ENCODE data around the gene S1PR1. TPM values are rescaled to one million over a fixed set of nuclear protein-coding genes. Genes with fewer than 3 reads are reported as not detected.

Gene S1PR1
- total RNA-seq, 1 experiment from 2014 or later = 0.24 TPM

DNA sequence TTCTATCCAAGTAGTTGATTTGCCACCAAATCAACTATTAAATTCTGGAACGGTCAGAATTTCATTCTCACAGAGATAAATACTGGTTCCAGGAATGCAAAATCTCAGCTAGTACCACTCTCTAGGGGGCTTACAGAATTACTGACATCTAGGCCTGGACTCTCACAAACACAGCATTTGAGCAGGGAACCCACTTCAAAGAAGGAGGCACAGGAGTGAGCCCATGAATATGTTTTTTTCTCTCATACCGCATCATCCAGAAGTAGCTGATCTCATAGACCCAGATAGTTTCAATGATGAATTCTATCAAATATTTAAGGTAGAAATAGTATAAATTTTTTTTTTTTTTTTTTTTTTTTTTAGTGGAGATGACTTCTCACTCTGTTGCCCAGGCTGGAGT is 32.1 kb downstream of the S1PR1 start:
- Histone ChIP-seq H4K91ac (ENCODE audit: insufficient read length, low read depth, low read length) (no peak overlapping the region), H2BK15ac (ENCODE audit: low read depth, low read length) (no peak overlapping the region), H2BK120ac (ENCODE audit: low read depth, low read length, poor library complexity, severe bottlenecking) (no peak overlapping the region), H3K27me3 (ENCODE audit: insufficient read depth, low read length) (no peaks in the 10 kb centered on the region), H2AFZ (ENCODE audit: low read length) (no peak overlapping the region), H3K23ac (ENCODE audit: insufficient read length, low read depth, low read length) (no peak overlapping the region), H3K79me2 (ENCODE audit: insufficient read depth, low read length) (no peaks in the 10 kb centered on the region), H2BK12ac (ENCODE audit: insufficient read length, low read depth, low read length) (no peak overlapping the region), H2BK20ac (ENCODE audit: low read depth, low read length, poor library complexity, severe bottlenecking) (no peak overlapping the region), H3K79me1 (ENCODE audit: insufficient read depth, low read depth, low read length, poor library complexity, severe bottlenecking) (no peaks in the 10 kb centered on the region), H3K14ac (ENCODE audit: insufficient read depth, low read length) (no peak overlapping the region), H3K27ac (ENCODE audit: insufficient read length, low read depth, low read length) (no peak overlapping the region), H3K56ac (ENCODE audit: insufficient read length, low read depth, low read length) (no peak overlapping the region), H3K23me2 (ENCODE audit: insufficient read length, low read depth, low read length, poor library complexity, severe bottlenecking) (no peaks in the 10 kb centered on the region), H4K8ac (replicated peaks; ENCODE audit: insufficient read length, low read depth, low read length) (no peak overlapping the region), H3K4me2 (ENCODE audit: insufficient read depth, insufficient read length, low read length) (no peak overlapping the region), H3K4ac (ENCODE audit: low read depth, low read length) (no peak overlapping the region), H4K20me1 (ENCODE audit: control insufficient read depth, insufficient read depth, insufficient read length) (no peaks in the 10 kb centered on the region), H4K5ac (ENCODE audit: insufficient read length, low read depth, low read length) (no peak overlapping the region), H3K4me1 (ENCODE audit: insufficient read depth, low read length) (no peaks in the 10 kb centered on the region), H3K9ac (ENCODE audit: extremely low read depth, insufficient read length, low read length) (no peak overlapping the region), H2AK5ac (ENCODE audit: insufficient read length, low read length) (no peak overlapping the region), H3T11ph (ENCODE audit: low read length) (no peak overlapping the region), H3K18ac (ENCODE audit: insufficient read length, low read depth, low read length) (no peak overlapping the region), H2BK5ac (ENCODE audit: insufficient read length, low read length) (no peak overlapping the region), H3K9me3 (ENCODE audit: control insufficient read depth, low read depth, low read length) (no peaks in the 10 kb centered on the region)
- Mint-ChIP-seq H3K36me3 (ENCODE audit: insufficient read depth in 1 of 3, low read depth in 3 of 3) (no peaks in the 10 kb centered on the region), H3K4me3 (no peak overlapping the region), H3K27ac (no peak overlapping the region), H3K27me3 (ENCODE audit: low read depth) (no peaks in the 10 kb centered on the region), H3K9me3 (peaks cover 0 to 13% of the 10 kb centered on the region in 2 experiments; a peak in 4 of 5 replicates), H3K4me1 (no peaks in the 10 kb centered on the region)
- no peak for DNase-seq
- TF ChIP-seq, protein P1, sequence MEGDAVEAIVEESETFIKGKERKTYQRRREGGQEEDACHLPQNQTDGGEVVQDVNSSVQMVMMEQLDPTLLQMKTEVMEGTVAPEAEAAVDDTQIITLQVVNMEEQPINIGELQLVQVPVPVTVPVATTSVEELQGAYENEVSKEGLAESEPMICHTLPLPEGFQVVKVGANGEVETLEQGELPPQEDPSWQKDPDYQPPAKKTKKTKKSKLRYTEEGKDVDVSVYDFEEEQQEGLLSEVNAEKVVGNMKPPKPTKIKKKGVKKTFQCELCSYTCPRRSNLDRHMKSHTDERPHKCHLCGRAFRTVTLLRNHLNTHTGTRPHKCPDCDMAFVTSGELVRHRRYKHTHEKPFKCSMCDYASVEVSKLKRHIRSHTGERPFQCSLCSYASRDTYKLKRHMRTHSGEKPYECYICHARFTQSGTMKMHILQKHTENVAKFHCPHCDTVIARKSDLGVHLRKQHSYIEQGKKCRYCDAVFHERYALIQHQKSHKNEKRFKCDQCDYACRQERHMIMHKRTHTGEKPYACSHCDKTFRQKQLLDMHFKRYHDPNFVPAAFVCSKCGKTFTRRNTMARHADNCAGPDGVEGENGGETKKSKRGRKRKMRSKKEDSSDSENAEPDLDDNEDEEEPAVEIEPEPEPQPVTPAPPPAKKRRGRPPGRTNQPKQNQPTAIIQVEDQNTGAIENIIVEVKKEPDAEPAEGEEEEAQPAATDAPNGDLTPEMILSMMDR (conservative IDR thresholded peaks at IDR 0.05) = no peak
- WGBS (ENCODE audit: extremely low coverage, insufficient read length, low lambda C conversion rate) = no CpG with 5 or more reads among the region's 2 CpGs

All from H9 (cell line).